ENCODE measurements around the gene ONECUT3. TPM values are rescaled to one million over a fixed set of nuclear protein-coding genes. Genes with fewer than 3 reads are reported as not detected.
"Not testable (repeated sequence)": the region's sequence is repeated elsewhere in the genome, so short reads cannot be mapped to it uniquely, and the experiment has no call there.

The ONECUT3 gene
- total RNA-seq = under 1 TPM in 1 of 2 donors, not detected in 1; 0.26 TPM

- Histone ChIP-seq H3K27ac (no peak within 1 kb of the TSS), H3K27me3 (peaks cover 0 to 58% of the 10 kb centered on the region in 2 donors), H3K4me3 (no peak within 1 kb of the TSS), H3K4me1 (peaks cover 45% of the 10 kb centered on the region), H3K36me3 (replicated peaks in 1 of 2; ENCODE audit: insufficient read depth in 1 of 2, low read depth in 2 of 2) (no peaks in the 10 kb centered on the region), H3K9me3 (no peaks in the 10 kb centered on the region)
- intact Hi-C loops (cut with DNase I) = no loop called here
- 2 to 3% methylated on average over 17 to 60 of the region's 77 CpGs for WGBS, 2 donors
- TF ChIP-seq CTCF (IDR thresholded peaks at IDR 0.05) (no peak), POLR2A (IDR thresholded peaks at IDR 0.05) (no peak)
- DNase-seq (no peak), ATAC-seq (no peak)
Observed at GRCh38 chr19:1752757-1753728, at the start of gene ONECUT3. Gene ONECUT3 (plus strand): TSS chr19:1753506. CDS start chr19:1753663, 157 bp downstream.

GRCh38 chr19:1704339-1704738, 49.0 kb upstream of the ONECUT3 start:
- Histone ChIP-seq H3K36me3 (replicated peaks in 1 of 2; ENCODE audit: insufficient read depth in 1 of 2, low read depth in 2 of 2) (no peaks in the 10 kb centered on the region), H3K4me3 (no peak overlapping the region), H3K4me1 (peaks cover 12% of the 10 kb centered on the region), H3K27ac (no peak overlapping the region), H3K27me3 (peaks cover 0 to 19% of the 10 kb centered on the region in 2 donors), H3K9me3 (peaks cover 0 to 4% (median 0%) of the 10 kb centered on the region in 3 donors)
- TF ChIP-seq CTCF (IDR thresholded peaks at IDR 0.05) = no peak
- no peak for TF ChIP-seq POLR2A (IDR thresholded peaks at IDR 0.05)
- intact Hi-C loops (cut with DNase I) = no loop called here
- ATAC-seq = no peak
- no peak for DNase-seq
- WGBS, 2 donors = 69 to 73% methylated on average over 6 of the region's 6 CpGs

- WGBS, 2 donors = 50 to 56% methylated on average over 2 of the region's 2 CpGs
- no peak for ATAC-seq
- Histone ChIP-seq H3K27ac (no peak overlapping the region), H3K9me3 (peaks cover 0 to 4% (median 0%) of the 10 kb centered on the region in 3 donors), H3K4me3 (no peak overlapping the region), H3K4me1 (peaks cover 8% of the 10 kb centered on the region), H3K27me3 (peaks cover 0 to 13% of the 10 kb centered on the region in 2 donors), H3K36me3 (replicated peaks in 1 of 2; ENCODE audit: insufficient read depth in 1 of 2, low read depth in 2 of 2) (no peaks in the 10 kb centered on the region)
- DNase-seq = no peak
- no peak for TF ChIP-seq POLR2A (IDR thresholded peaks at IDR 0.05)
- TF ChIP-seq CTCF (IDR thresholded peaks at IDR 0.05) = no peak
- intact Hi-C loops (cut with DNase I) = no loop called here
Observed at GRCh38 chr19:1705367-1705766, 47.9 kb upstream of the ONECUT3 start.

- intact Hi-C loops (cut with DNase I); DNase-seq; H3K4me1 ChIP-seq; H3K27me3 ChIP-seq; H3K36me3 ChIP-seq (replicated peaks in 1 of 2; ENCODE audit: insufficient read depth in 1 of 2, low read depth in 2 of 2); ATAC-seq; H3K4me3 ChIP-seq; H3K9me3 ChIP-seq; H3K27ac ChIP-seq: not testable (repeated sequence)
- 72 to 73% methylated on average over 2 to 14 of the region's 14 CpGs for WGBS, 2 donors
Observed at GRCh38 chr19:1706646-1707045, 46.7 kb upstream of the ONECUT3 start.

- Histone ChIP-seq H3K9me3 (peaks cover 0 to 4% (median 0%) of the 10 kb centered on the region in 3 donors), H3K4me1 (no peaks in the 10 kb centered on the region), H3K27ac (no peak overlapping the region), H3K36me3 (replicated peaks in 1 of 2; ENCODE audit: insufficient read depth in 1 of 2, low read depth in 2 of 2) (no peaks in the 10 kb centered on the region), H3K27me3 (no peaks in the 10 kb centered on the region), H3K4me3 (no peak overlapping the region)
- WGBS, 2 donors = 84 to 90% methylated on average over 6 of the region's 6 CpGs
- DNase-seq (no peak), ATAC-seq (no peak)
- intact Hi-C loops (cut with DNase I) = no loop called here
- TF ChIP-seq POLR2A (IDR thresholded peaks at IDR 0.05) (no peak), CTCF (IDR thresholded peaks at IDR 0.05) (no peak)
Observed at GRCh38 chr19:1707240-1707639, 46.1 kb upstream of the ONECUT3 start.
